GM10248 (cell line): ENCODE measurements around the gene PAX8.

ENCODE experiments used
- CTCF ChIA-PET: fragments of 300-600 bp; sonication (Branson Sonifier 250); formaldehyde crosslinking; extraction: SDS; loops from one replicate; lab custom pipeline; 2021; ENCODE audit warnings: antibody characterized with exemption; lab: Yijun Ruan, JAX
- POLR2A ChIA-PET: fragments of 350-650 bp; sonication (Branson Sonifier 250); formaldehyde crosslinking; extraction: SDS; loops from one replicate; lab custom pipeline; 2020; ENCODE audit warnings: antibody characterized with exemption; lab: Yijun Ruan, JAX
- DNase-seq: peaks from one replicate; pipeline ENCODE4 v3.0.0; 2012; ENCODE audit errors: extremely low spot score
- CTCF ChIP-seq: IDR thresholded peaks from 2 replicates; pipeline ENCODE4 v1.5.1; 2012; ENCODE audit warnings: mild to moderate bottlenecking, low read depth; ENCODE audit errors: extremely low read depth, missing control alignments, control extremely low read depth

The PAX8 gene

GRCh38 chr2:113219889-113220641 is 58.7 kb downstream of the PAX8 start:
- no peak for TF ChIP-seq CTCF
- no peak for DNase-seq
- ChIA-PET POLR2A (no interaction called here), CTCF (interaction anchor here (0.8 to 4.0 kb wide), 7 partner anchors 8 to 83 kb away, joined by 3 to 13 read pairs (median 4); no protein-coding TSS in a partner anchor)

GRCh38 chr2:113219525-113219888 is 59.2 kb downstream of the PAX8 start:
- CTCF ChIA-PET: interaction anchor here (0.7 to 4.0 kb wide), 5 partner anchors 8 to 83 kb away, joined by 3 to 13 read pairs (median 3); no protein-coding TSS in a partner anchor
- no peak for DNase-seq
- TF ChIP-seq CTCF: no peak
- POLR2A ChIA-PET: no interaction called here

GRCh38 chr2:113219092-113219441 is 59.7 kb downstream of the PAX8 start:
- CTCF ChIA-PET: interaction anchor here (0.7 kb wide), 1 partner anchor 15 kb away, joined by 3 read pairs; no protein-coding TSS in a partner anchor
- no peak for TF ChIP-seq CTCF
- no peak for DNase-seq
- POLR2A ChIA-PET: no interaction called here

- ChIA-PET POLR2A (no interaction called here), CTCF (interaction anchor here (0.7 to 1.5 kb wide), 3 partner anchors 14 to 80 kb away, joined by 3 to 5 read pairs (median 3); no protein-coding TSS in a partner anchor)
- no peak for TF ChIP-seq CTCF
- DNase-seq: no peak
Observed at GRCh38 chr2:113218283-113219091, 60.2 kb downstream of the PAX8 start.

GRCh38 chr2:113217455-113218282 is 61.1 kb downstream of the PAX8 start:
- ChIA-PET POLR2A (no interaction called here), CTCF (interaction anchor here (0.6 to 3.4 kb wide), 9 partner anchors 14 to 173 kb away, joined by 3 to 27 read pairs (median 5); no protein-coding TSS in a partner anchor)
- DNase-seq: no peak
- no peak for TF ChIP-seq CTCF
